ENCODE results near the gene NGEF.
"Not testable (repeated sequence)": the region's sequence is repeated elsewhere in the genome, so short reads cannot be mapped to it uniquely, and the experiment has no call there.

Gene NGEF

GRCh38 chr2:232866104-232866503, 147.0 kb downstream of the NGEF start:
- ATAC-seq = no peak

- ATAC-seq = no peak
Measured at GRCh38 chr2:232865165-232865564, 147.9 kb downstream of the NGEF start.

GRCh38 chr2:232863996-232864395, 149.1 kb downstream of the NGEF start:
- ATAC-seq = no peak

- ATAC-seq = no peak
Measured at GRCh38 chr2:232861353-232861752, 151.7 kb downstream of the NGEF start.

- no peak for ATAC-seq
Measured at GRCh38 chr2:232860593-232861241, 152.3 kb downstream of the NGEF start.

- ATAC-seq = no peak
Measured at GRCh38 chr2:232859385-232859916, 153.6 kb downstream of the NGEF start.

- no peak for ATAC-seq
Measured at GRCh38 chr2:232857158-232857563, 155.9 kb downstream of the NGEF start.

- ATAC-seq = no peak
Measured at GRCh38 chr2:232854082-232854481, 159.0 kb downstream of the NGEF start.

GRCh38 chr2:232852676-232853075, 160.4 kb downstream of the NGEF start:
- no peak for ATAC-seq

GRCh38 chr2:232852081-232852480, 161.0 kb downstream of the NGEF start:
- ATAC-seq = not testable (repeated sequence)

- no peak for ATAC-seq
Measured at GRCh38 chr2:232850039-232850438, 163.0 kb downstream of the NGEF start.

GRCh38 chr2:232846055-232846454, 167.0 kb downstream of the NGEF start:
- ATAC-seq = no peak

- ATAC-seq = no peak
Measured at GRCh38 chr2:232843834-232844233, 169.2 kb downstream of the NGEF start.

GRCh38 chr2:232842689-232843088, 170.4 kb downstream of the NGEF start:
- ATAC-seq = no peak

GRCh38 chr2:232839411-232840079, 173.5 kb downstream of the NGEF start:
- ATAC-seq = no peak

GRCh38 chr2:232838406-232838874, 174.6 kb downstream of the NGEF start:
- ATAC-seq = peak; percentile 91 to 94

GRCh38 chr2:232836934-232837333, 176.1 kb downstream of the NGEF start:
- ATAC-seq = no peak

- ATAC-seq = no peak
Measured at GRCh38 chr2:232835687-232836208, 177.3 kb downstream of the NGEF start.

GRCh38 chr2:232833830-232834229, 179.2 kb downstream of the NGEF start:
- no peak for ATAC-seq

- ATAC-seq = no peak
Measured at GRCh38 chr2:232831496-232831895, 181.6 kb downstream of the NGEF start.

GRCh38 chr2:232829988-232830387, 183.1 kb downstream of the NGEF start:
- ATAC-seq = no peak

Data from activated CD4-positive, CD25-positive, alpha-beta regulatory T cell treated with anti-CD3 and anti-CD28 coated beads, Interleukin-2, amount 50 U/mL, for 24 hours (primary cell).